DOHH2 (cell line): Measurements from ENCODE around the gene XKR7.

Experiments
- EZH2phosphoT487 ChIP-seq: fragments of 200-600 bp; sonication (generic); IDR thresholded peaks from 2 replicates; pipeline ENCODE4 v1.6.1; 2017; ENCODE audit warnings: borderline replicate concordance, mild to moderate bottlenecking, antibody characterized with exemption, low read length, moderate library complexity, mixed read lengths
- TF ChIP-seq, protein P1 (sequence below): fragments of 200-600 bp; sonication (generic); IDR thresholded peaks from one replicate; pipeline ENCODE4 v1.5.1; 2014; ENCODE audit warnings: antibody characterized with exemption, mild to moderate bottlenecking, low read depth, low read length; ENCODE audit not compliant: poor library complexity, severe bottlenecking

- no peak for TF ChIP-seq EZH2phosphoT487
- TF ChIP-seq, protein P1, sequence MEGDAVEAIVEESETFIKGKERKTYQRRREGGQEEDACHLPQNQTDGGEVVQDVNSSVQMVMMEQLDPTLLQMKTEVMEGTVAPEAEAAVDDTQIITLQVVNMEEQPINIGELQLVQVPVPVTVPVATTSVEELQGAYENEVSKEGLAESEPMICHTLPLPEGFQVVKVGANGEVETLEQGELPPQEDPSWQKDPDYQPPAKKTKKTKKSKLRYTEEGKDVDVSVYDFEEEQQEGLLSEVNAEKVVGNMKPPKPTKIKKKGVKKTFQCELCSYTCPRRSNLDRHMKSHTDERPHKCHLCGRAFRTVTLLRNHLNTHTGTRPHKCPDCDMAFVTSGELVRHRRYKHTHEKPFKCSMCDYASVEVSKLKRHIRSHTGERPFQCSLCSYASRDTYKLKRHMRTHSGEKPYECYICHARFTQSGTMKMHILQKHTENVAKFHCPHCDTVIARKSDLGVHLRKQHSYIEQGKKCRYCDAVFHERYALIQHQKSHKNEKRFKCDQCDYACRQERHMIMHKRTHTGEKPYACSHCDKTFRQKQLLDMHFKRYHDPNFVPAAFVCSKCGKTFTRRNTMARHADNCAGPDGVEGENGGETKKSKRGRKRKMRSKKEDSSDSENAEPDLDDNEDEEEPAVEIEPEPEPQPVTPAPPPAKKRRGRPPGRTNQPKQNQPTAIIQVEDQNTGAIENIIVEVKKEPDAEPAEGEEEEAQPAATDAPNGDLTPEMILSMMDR = no peak
Measured at GRCh38 chr20:32045999-32046398, 78.0 kb downstream of the XKR7 start.
